GM12878 (cell line): Measurements from ENCODE around the gene KHDRBS2.

Experiments used
- FOS ChIP-seq: IDR thresholded peaks from 3 replicates; pipeline ENCODE4 v1.6.1; 2011; ENCODE audit warnings: borderline replicate concordance; ENCODE audit not compliant: insufficient read length; ENCODE audit errors: extremely low read depth
- POLR2AphosphoS5 ChIP-seq: IDR thresholded peaks from 2 replicates; pipeline ENCODE4 v1.6.1; 2011; ENCODE audit warnings: mild to moderate bottlenecking, low read length, inconsistent platforms
- RAD51 ChIP-seq: fragments of 450-650 bp; IDR thresholded peaks from 2 replicates; pipeline ENCODE4 v1.6.1; 2016; ENCODE audit warnings: moderate library complexity, mild to moderate bottlenecking, inconsistent platforms
- TF ChIP-seq, protein P1 (sequence below), 3 experiments: IDR thresholded peaks in 2 of 3; conservative IDR thresholded peaks in 1 of 3; 2 replicates each; pipeline ENCODE4 v1.5.1; 2011; ENCODE audit warnings: low read depth in 3 of 3, low read length in 3 of 3, mild to moderate bottlenecking in 3 of 3, control low read depth in 2 of 3, moderate library complexity in 2 of 3, inconsistent platforms in 1 of 3, mixed read lengths in 1 of 3; ENCODE audit not compliant: control insufficient read depth in 2 of 3, insufficient read depth in 1 of 3; ENCODE audit errors: extremely low read depth in 1 of 3

- no peak for TF ChIP-seq FOS
- no peak for TF ChIP-seq RAD51
- TF ChIP-seq, protein P1, sequence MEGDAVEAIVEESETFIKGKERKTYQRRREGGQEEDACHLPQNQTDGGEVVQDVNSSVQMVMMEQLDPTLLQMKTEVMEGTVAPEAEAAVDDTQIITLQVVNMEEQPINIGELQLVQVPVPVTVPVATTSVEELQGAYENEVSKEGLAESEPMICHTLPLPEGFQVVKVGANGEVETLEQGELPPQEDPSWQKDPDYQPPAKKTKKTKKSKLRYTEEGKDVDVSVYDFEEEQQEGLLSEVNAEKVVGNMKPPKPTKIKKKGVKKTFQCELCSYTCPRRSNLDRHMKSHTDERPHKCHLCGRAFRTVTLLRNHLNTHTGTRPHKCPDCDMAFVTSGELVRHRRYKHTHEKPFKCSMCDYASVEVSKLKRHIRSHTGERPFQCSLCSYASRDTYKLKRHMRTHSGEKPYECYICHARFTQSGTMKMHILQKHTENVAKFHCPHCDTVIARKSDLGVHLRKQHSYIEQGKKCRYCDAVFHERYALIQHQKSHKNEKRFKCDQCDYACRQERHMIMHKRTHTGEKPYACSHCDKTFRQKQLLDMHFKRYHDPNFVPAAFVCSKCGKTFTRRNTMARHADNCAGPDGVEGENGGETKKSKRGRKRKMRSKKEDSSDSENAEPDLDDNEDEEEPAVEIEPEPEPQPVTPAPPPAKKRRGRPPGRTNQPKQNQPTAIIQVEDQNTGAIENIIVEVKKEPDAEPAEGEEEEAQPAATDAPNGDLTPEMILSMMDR (IDR thresholded peaks at IDR 0.05 in 2 of 3, conservative IDR thresholded peaks at IDR 0.05 in 1 of 3; ENCODE audit: control insufficient read depth in 2 of 3, extremely low read depth in 1 of 3, insufficient read depth in 1 of 3, low read depth in 3 of 3, low read length in 3 of 3), result no peak
- TF ChIP-seq POLR2AphosphoS5, result no peak
Observed at GRCh38 chr6:62174548-62174947, 111.5 kb downstream of the KHDRBS2 start.
